Thymus (tissue), 11 donors: ENCODE measurements around the gene SLC37A1. TPM values are rescaled to one million over a fixed set of nuclear protein-coding genes. Genes with fewer than 3 reads are reported as not detected.

ENCODE experiments used
- DNase-seq, 9 donors: peaks; one replicate each; pipeline ENCODE4 v3.0.0-alpha.2; 2013; ENCODE audit warnings: low spot score in 9 of 9, low read depth in 6 of 9, missing footprints in 1 of 9
- H3K27ac ChIP-seq, 2 donors: one replicate each; pipeline ENCODE4 v1.5.1; 2013; ENCODE audit warnings: control low read depth in 1 of 2, low read depth in 1 of 2, low read length in 1 of 2, mild to moderate bottlenecking in 1 of 2, moderate library complexity in 1 of 2
- H3K27me3 ChIP-seq, 2 donors: one replicate each; pipeline ENCODE4 v1.5.1; 2013; ENCODE audit warnings: low read length in 1 of 2; ENCODE audit not compliant: control insufficient read depth in 2 of 2, insufficient read depth in 1 of 2
- H3K36me3 ChIP-seq, 2 donors: one replicate each; pipeline ENCODE4 v1.5.1; 2013; ENCODE audit warnings: low read length in 1 of 2, mild to moderate bottlenecking in 1 of 2, moderate library complexity in 1 of 2; ENCODE audit not compliant: control insufficient read depth in 2 of 2, insufficient read depth in 2 of 2
- H3K4me1 ChIP-seq, 2 donors: one replicate each; pipeline ENCODE4 v1.5.1; 2013; ENCODE audit warnings: low read length in 2 of 2; ENCODE audit not compliant: control insufficient read depth in 2 of 2, insufficient read depth in 2 of 2
- H3K4me3 ChIP-seq, 2 donors: one replicate each; pipeline ENCODE4 v1.5.1; 2013; ENCODE audit warnings: low read length in 2 of 2, control low read depth in 1 of 2, mild to moderate bottlenecking in 1 of 2
- H3K9me3 ChIP-seq, 2 donors: one replicate each; pipeline ENCODE4 v1.5.1; 2013; ENCODE audit warnings: low read length in 1 of 2, mild to moderate bottlenecking in 1 of 2; ENCODE audit not compliant: control insufficient read depth in 2 of 2, insufficient read depth in 1 of 2
- WGBS: extraction: QIAGEN DNeasy Blood & Tissue Kit; methylation state at CpG from one replicate; pipeline ENCODE4 v1.1.7; 2013; 5-methylcytosine and 5-hydroxymethylcytosine counted together
- polyA plus RNA-seq: library from polyadenylated mRNA; stranded (reverse); fragments of 200-250 nt; gene quantifications from one replicate; pipeline ENCODE4 v1.2.3, GENCODE V29; 2013
- total RNA-seq: library from RNA; stranded (reverse); fragments of 120-200 nt; gene quantifications from one replicate; pipeline ENCODE4 v1.2.4, GENCODE V29; 2013
- donor health status: healthy.

The SLC37A1 gene
- total and polyA plus RNA-seq, 2 donors, result 9.0 to 9.2 TPM

GRCh38 chr21:42582787-42583476 lies 69.3 kb downstream of the SLC37A1 start:
- H3K4me1 ChIP-seq, result peaks cover 0 to 16% of the 10 kb centered on the region in 2 donors
- WGBS, result 88% methylated on average over 22 of the region's 22 CpGs
- no peaks in the 10 kb centered on the region for H3K27me3 ChIP-seq
- no peaks in the 10 kb centered on the region for H3K9me3 ChIP-seq
- H3K27ac ChIP-seq, result peak overlapping the region in 1 of 2 donors; percentile 55
- no peak for DNase-seq
- H3K4me3 ChIP-seq, result no peak overlapping the region
- H3K36me3 ChIP-seq, result no peaks in the 10 kb centered on the region

- Histone ChIP-seq H3K36me3 (no peaks in the 10 kb centered on the region), H3K27me3 (no peaks in the 10 kb centered on the region), H3K9me3 (no peaks in the 10 kb centered on the region), H3K27ac (peak overlapping the region in 1 of 2 donors; percentile 55), H3K4me3 (no peak overlapping the region), H3K4me1 (peaks cover 0 to 16% of the 10 kb centered on the region in 2 donors)
- no peak for DNase-seq
- 88% methylated on average over 20 of the region's 20 CpGs for WGBS
Observed at GRCh38 chr21:42583477-42584295, 70.0 kb downstream of the SLC37A1 start.

- DNase-seq, result no peak
- 97% methylated on average over 11 of the region's 11 CpGs for WGBS
- peaks cover 0 to 16% of the 10 kb centered on the region in 2 donors for H3K4me1 ChIP-seq
- H3K27me3 ChIP-seq, result no peaks in the 10 kb centered on the region
- no peaks in the 10 kb centered on the region for H3K36me3 ChIP-seq
- H3K27ac ChIP-seq, result no peak overlapping the region
- H3K4me3 ChIP-seq, result no peak overlapping the region
- no peaks in the 10 kb centered on the region for H3K9me3 ChIP-seq
Observed at GRCh38 chr21:42584296-42584641, 70.6 kb downstream of the SLC37A1 start.

- no peak for DNase-seq
- Histone ChIP-seq H3K9me3 (no peaks in the 10 kb centered on the region), H3K27me3 (no peaks in the 10 kb centered on the region), H3K36me3 (no peaks in the 10 kb centered on the region), H3K4me3 (no peak overlapping the region), H3K4me1 (peaks cover 0 to 22% of the 10 kb centered on the region in 2 donors), H3K27ac (no peak overlapping the region)
- WGBS, result 69% methylated on average over 10 of the region's 10 CpGs
Observed at GRCh38 chr21:42585881-42586280, 72.2 kb downstream of the SLC37A1 start.

GRCh38 chr21:42586406-42586805 lies 72.8 kb downstream of the SLC37A1 start:
- Histone ChIP-seq H3K27ac (no peak overlapping the region), H3K27me3 (no peaks in the 10 kb centered on the region), H3K4me1 (peaks cover 0 to 27% of the 10 kb centered on the region in 2 donors), H3K9me3 (no peaks in the 10 kb centered on the region), H3K36me3 (no peaks in the 10 kb centered on the region), H3K4me3 (no peak overlapping the region)
- no peak for DNase-seq
- WGBS, result 91% methylated on average over 19 of the region's 19 CpGs

- Histone ChIP-seq H3K36me3 (no peaks in the 10 kb centered on the region), H3K27me3 (no peaks in the 10 kb centered on the region), H3K4me3 (no peak overlapping the region), H3K9me3 (no peaks in the 10 kb centered on the region), H3K27ac (no peak overlapping the region), H3K4me1 (peaks cover 0 to 27% of the 10 kb centered on the region in 2 donors)
- DNase-seq, result no peak
- 97% methylated on average over 15 of the region's 15 CpGs for WGBS
Observed at GRCh38 chr21:42587036-42587435, 73.4 kb downstream of the SLC37A1 start.

- DNase-seq, result peak; percentile 14 to 80 (median 50)
- Histone ChIP-seq H3K4me3 (no peak overlapping the region), H3K27me3 (no peaks in the 10 kb centered on the region), H3K4me1 (peaks cover 0 to 34% of the 10 kb centered on the region in 2 donors), H3K27ac (no peak overlapping the region), H3K36me3 (no peaks in the 10 kb centered on the region), H3K9me3 (no peaks in the 10 kb centered on the region)
- WGBS, result 32% methylated on average over 20 of the region's 20 CpGs
Observed at GRCh38 chr21:42590431-42591131, 76.9 kb downstream of the SLC37A1 start.

- H3K4me3 ChIP-seq, result no peak overlapping the region
- H3K27me3 ChIP-seq, result no peaks in the 10 kb centered on the region
- no peaks in the 10 kb centered on the region for H3K36me3 ChIP-seq
- H3K27ac ChIP-seq, result no peak overlapping the region
- WGBS, result 69% methylated on average over 17 of the region's 18 CpGs
- no peak for DNase-seq
- H3K4me1 ChIP-seq, result peaks cover 0 to 34% of the 10 kb centered on the region in 2 donors
- H3K9me3 ChIP-seq, result no peaks in the 10 kb centered on the region
Observed at GRCh38 chr21:42591170-42591869, 77.7 kb downstream of the SLC37A1 start.
